8988T (cell line): Measurements from ENCODE around the gene MYBL2.

Source experiments
- DNase-seq: peaks from one replicate; pipeline ENCODE4 v3.0.0; 2011

The MYBL2 gene

GRCh38 chr20:43724383-43724782 lies 57.5 kb downstream of the MYBL2 start:
- no peak for DNase-seq

GRCh38 chr20:43725666-43726065 lies 58.8 kb downstream of the MYBL2 start:
- no peak for DNase-seq

DNA sequence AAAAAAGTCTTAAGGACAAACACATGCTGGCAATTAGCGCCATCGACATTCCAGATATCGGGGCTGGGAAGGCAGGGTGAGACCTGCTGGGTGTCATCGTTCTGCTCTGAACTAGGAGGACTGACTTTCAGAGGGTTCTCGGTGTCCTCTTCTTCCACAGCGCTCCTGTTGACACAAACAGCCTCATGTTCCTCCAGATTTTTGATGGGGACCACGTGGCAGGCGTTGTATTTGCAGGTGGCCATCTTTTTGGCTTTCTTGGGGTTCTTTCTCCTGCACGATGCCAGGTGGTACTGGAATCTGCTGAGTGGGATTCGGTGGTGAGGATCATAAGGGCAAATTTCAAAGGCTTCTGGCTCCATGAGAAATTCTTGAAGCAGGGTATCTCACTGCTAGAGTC lies 59.4 kb downstream of the MYBL2 start:
- no peak for DNase-seq

DNA sequence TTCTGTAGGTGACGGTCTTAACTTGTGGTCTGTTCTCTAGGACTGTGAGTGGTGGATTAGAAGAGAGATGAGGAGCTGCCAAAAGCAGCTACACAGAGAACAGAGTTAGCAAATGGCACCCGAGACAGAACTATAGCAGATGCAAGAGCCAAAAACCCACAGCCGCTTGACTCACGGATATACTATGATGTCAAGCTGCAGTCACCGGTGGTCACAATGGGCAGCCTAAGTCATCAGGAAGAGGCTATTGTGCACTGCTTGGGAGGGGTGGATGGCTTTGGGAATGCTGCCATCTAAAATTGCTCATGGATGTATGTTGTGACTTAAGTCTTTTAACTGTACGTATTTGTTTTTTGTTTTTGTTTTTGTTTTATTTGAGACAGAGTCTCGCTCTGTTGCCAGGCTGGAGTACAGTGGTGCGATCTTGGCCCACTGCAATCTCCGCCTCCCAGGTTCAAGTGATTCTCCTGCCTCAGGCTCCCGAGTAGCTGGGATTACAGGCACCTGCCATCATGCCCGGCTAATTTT lies 60.0 kb downstream of the MYBL2 start, which contains the start of gene GTSF1L:
Gene GTSF1L, minus strand, starts transcription at position 192 of the 528 bp plus-strand sequence. CDS start 308 bp downstream, outside the sequence.
- DNase-seq, result no peak

- DNase-seq, result no peak
Observed at GRCh38 chr20:43727980-43728590, 61.2 kb downstream of the MYBL2 start.

DNA sequence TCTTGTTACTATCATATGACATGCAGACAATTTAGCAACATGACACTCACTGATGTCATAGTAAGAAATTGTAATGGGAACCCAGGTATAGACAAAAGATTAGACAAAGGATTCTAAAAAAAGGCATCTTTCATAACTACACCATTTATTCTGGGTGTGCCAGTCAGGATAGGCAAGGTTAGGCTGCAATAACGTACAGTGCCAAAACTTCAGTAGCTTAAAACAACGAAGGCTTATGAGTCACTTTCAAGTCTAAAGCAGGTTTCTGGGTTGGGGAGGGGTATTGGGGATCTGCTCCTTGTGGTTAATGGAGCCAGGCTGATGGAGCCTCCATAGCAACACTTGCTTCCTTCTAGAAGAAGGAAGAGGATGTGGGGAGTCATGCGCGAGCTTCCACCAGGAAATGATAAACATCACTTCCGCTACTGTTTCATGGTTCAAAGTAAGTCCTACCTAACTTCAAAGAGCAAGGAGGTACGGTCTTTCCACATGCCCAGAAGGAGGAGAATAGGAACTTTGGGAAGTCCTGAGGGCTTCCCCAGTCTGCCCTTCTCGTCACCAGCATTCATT lies 61.9 kb downstream of the MYBL2 start:
- no peak for DNase-seq

DNA sequence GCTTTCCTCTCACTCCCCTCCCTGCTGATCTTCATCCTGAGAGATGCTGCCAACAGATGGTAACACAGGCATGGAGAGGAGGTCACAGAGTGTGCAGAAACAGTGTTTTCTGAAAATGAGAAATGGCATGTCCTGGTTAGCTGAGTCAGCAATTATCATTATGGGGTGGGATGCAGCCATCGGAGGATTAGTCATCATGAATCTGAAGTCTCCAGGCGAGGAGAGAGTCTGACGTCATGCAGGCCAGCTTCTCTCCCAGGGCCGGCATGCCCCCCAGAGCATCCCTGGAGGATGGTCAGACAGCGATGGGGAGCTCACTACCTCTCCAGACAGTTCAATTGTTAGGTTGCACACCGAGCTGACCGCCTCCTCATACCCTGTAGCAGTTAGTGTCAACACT lies 64.6 kb downstream of the MYBL2 start:
- no peak for DNase-seq

GRCh38 chr20:43731927-43732326 lies 65.0 kb downstream of the MYBL2 start:
- no peak for DNase-seq

- DNase-seq, result no peak
Observed at GRCh38 chr20:43736588-43737158, 69.8 kb downstream of the MYBL2 start.

GRCh38 chr20:43737925-43738324 lies 71.0 kb downstream of the MYBL2 start:
- DNase-seq, result no peak

DNA sequence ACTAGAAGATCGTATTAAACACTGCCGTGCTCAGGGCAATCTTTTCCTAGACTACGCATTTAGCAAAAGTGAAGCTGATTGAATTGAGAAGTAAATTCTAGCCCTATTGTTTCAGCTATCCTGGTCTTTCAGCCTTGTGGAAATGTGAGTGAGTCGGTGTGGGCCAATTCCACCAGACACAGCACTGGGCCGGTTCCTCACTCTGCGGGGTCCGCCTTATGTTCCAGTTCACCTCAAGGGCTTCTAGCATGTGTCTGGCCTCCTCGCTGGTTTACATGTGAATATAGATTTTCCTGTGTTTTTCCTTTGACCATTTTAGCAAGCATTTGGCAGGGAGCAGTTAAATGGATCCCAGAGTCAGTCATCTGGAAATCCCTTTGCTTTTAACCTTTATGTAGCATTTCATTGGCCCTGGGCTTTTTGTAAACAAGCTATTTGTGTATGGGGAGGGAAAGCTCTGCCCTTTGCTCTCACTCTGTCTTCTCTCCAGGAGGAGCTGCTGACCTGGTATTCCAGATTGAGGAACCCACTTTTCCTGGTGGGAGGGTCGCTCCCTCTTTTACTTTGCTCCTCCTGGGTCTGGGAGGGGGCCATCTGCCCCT lies 72.3 kb downstream of the MYBL2 start:
- no peak for DNase-seq

DNA sequence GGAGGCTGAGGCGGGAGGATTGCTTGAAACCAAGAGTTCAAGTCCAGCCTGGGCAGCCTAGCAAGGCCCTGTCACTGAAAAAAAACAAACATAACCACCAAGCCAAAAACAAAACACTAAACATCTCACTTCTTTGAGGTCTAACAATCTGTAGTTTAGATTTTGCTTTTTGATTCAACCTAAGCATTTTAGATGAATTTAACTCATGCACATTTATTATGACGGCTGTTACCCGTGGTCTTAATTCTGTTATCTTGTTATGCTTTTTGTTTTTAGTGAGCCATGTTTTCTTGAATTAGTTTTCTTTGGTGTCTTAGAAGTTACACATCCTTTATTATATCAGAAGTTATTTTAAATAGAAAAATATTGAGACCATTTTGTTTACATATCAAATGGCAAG lies 73.7 kb downstream of the MYBL2 start:
- no peak for DNase-seq

GRCh38 chr20:43744151-43744611 lies 77.3 kb downstream of the MYBL2 start:
- DNase-seq, result no peak

GRCh38 chr20:43744966-43745730 lies 78.2 kb downstream of the MYBL2 start:
- no peak for DNase-seq

DNA sequence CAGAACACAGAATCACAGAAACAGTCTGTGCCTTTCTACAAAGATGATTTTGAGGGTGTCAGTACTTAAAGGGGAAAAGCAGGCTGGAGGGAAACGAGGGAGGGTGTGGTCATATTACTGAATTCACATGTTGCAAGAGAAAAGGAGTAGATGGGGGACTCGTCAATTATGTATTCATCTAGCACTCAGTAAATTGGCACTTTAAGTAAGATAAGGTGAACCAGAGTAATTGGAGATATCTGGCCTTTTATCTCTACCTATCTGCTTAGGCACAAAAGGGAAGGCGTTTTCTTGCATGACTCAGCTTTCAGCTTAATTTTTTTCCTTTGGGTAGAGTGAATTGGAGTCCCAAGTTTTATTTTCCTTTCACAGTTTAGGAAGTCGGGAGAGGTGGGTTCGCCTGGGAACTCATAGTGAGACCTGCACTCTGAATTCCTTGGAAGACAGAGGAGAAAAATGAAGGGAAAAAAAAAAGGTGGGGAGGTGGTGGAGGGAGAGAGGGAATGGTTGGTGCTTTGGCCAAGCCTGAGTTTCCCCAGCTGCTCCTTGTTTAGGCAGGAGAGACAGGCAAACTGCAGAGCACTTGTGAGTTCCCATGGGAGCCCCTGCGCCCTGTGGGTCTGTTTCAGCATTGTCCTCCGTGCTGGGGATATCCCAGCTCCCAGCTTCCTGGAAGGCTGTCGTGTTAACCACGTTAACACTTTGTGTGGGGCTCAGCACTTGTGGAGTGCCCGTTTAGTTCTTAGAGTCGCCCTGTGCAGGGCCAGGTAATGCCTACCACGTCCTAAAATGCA lies 79.6 kb downstream of the MYBL2 start:
- no peak for DNase-seq

GRCh38 chr20:43748274-43748673 lies 81.4 kb downstream of the MYBL2 start:
- DNase-seq, result no peak

- DNase-seq, result peak; percentile 93
Observed at GRCh38 chr20:43749734-43750294, 82.9 kb downstream of the MYBL2 start.

- DNase-seq, result no peak
Observed at GRCh38 chr20:43750774-43751166, 83.9 kb downstream of the MYBL2 start.

GRCh38 chr20:43751167-43752050 lies 84.5 kb downstream of the MYBL2 start:
- no peak for DNase-seq

DNA sequence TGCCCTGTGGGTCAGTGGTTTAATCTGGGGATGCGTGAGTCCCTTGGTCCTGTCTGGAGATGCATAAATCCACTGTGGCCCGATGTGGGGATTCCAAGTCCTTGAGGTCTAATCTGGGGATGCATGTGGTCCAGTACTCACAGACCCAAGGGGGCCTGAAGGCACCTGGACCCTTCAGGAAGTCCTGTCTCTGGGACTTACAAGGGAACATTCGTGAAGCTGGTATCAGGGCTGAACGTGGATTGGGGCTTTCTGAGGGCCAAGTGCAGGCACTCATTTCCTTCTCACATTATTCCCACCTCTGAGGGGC lies 85.1 kb downstream of the MYBL2 start:
- DNase-seq, result no peak
